Urothelium cell line (cell line): ENCODE measurements around the gene PKP3.
A peak's percentile ranks its signal among the peaks of the same experiment; 100 is the strongest.
"Not testable (repeated sequence)": the region's sequence is repeated elsewhere in the genome, so short reads cannot be mapped to it uniquely, and the experiment has no call there.

Source experiments
- DNase-seq: peaks from one replicate; pipeline ENCODE4 v3.0.0; 2011; ENCODE audit warnings: low spot score, mixed read lengths
- FAIRE-seq: peaks from 2 replicates; lab custom pipeline; 2011; peaks lifted over from hg19 to GRCh38; lab: Jason Lieb, UNC

Gene PKP3

GRCh38 chr11:420911-421321 lies 26.9 kb downstream of the PKP3 start:
- FAIRE-seq (no peak), DNase-seq (no peak)

- FAIRE-seq (no peak), DNase-seq (no peak)
Observed at GRCh38 chr11:422249-422656, 28.2 kb downstream of the PKP3 start.

GRCh38 chr11:424232-424631 lies 30.2 kb downstream of the PKP3 start:
- DNase-seq (no peak), FAIRE-seq (no peak)

GRCh38 chr11:424766-425165 lies 30.8 kb downstream of the PKP3 start:
- FAIRE-seq, DNase-seq: not testable (repeated sequence)

GRCh38 chr11:425301-425700 lies 31.3 kb downstream of the PKP3 start:
- DNase-seq = no peak
- FAIRE-seq = no peak

GRCh38 chr11:426851-427250 lies 32.8 kb downstream of the PKP3 start:
- FAIRE-seq (no peak), DNase-seq (no peak)

GRCh38 chr11:428295-428694 lies 34.3 kb downstream of the PKP3 start:
- DNase-seq (no peak), FAIRE-seq (no peak)

- DNase-seq (no peak), FAIRE-seq (no peak)
Observed at GRCh38 chr11:429391-429790, 35.4 kb downstream of the PKP3 start.

GRCh38 chr11:429931-430456 lies 36.0 kb downstream of the PKP3 start:
- DNase-seq (no peak), FAIRE-seq (no peak)

- FAIRE-seq (no peak), DNase-seq (no peak)
Observed at GRCh38 chr11:431921-432320, 37.9 kb downstream of the PKP3 start.

- FAIRE-seq = no peak
- DNase-seq = no peak
Observed at GRCh38 chr11:432501-433100, 38.6 kb downstream of the PKP3 start.

GRCh38 chr11:433111-433510 lies 39.1 kb downstream of the PKP3 start:
- no peak for DNase-seq
- no peak for FAIRE-seq

GRCh38 chr11:433641-434040 lies 39.6 kb downstream of the PKP3 start:
- FAIRE-seq = no peak
- no peak for DNase-seq

- FAIRE-seq (no peak), DNase-seq (no peak)
Observed at GRCh38 chr11:434496-434895, 40.5 kb downstream of the PKP3 start.

- peak; percentile 30 for FAIRE-seq
Observed at GRCh38 chr11:434999-435740, 41.2 kb downstream of the PKP3 start.

GRCh38 chr11:437228-437870 lies 43.3 kb downstream of the PKP3 start:
- FAIRE-seq = no peak

More at GRCh38 chr11:434999-435740, 41.2 kb downstream of the PKP3 start:
- not testable (repeated sequence) for DNase-seq

GRCh38 chr11:438101-438844 lies 44.3 kb downstream of the PKP3 start:
- DNase-seq = no peak
- no peak for FAIRE-seq

More at GRCh38 chr11:437228-437870, 43.3 kb downstream of the PKP3 start:
- DNase-seq = no peak

- no peak for FAIRE-seq
- no peak for DNase-seq
Observed at GRCh38 chr11:439315-440064, 45.5 kb downstream of the PKP3 start.

GRCh38 chr11:440065-441042 lies 46.3 kb downstream of the PKP3 start:
- DNase-seq = no peak
- FAIRE-seq = no peak
